Right lung (tissue), 5 donors: ENCODE results near the gene SPINK8. TPM values are rescaled to one million over a fixed set of nuclear protein-coding genes. Genes with fewer than 3 reads are reported as not detected.
"Not testable (repeated sequence)": the region's sequence is repeated elsewhere in the genome, so short reads cannot be mapped to it uniquely, and the experiment has no call there.

Experiments
- DNase-seq, 2 donors: peaks; one replicate each; pipeline ENCODE4 v3.0.0-alpha.2; 2013
- polyA plus RNA-seq, 5 donors: library from polyadenylated mRNA; unstranded; fragments of 120-200 nt; gene quantifications; one replicate each; pipeline versions ENCODE4 v1.2.1 to v1.2.3, GENCODE V29; 2013; ENCODE audit warnings: inconsistent platforms in 1 of 5, low replicate concordance in 1 of 5; ENCODE audit not compliant: insufficient read length in 5 of 5, insufficient read depth in 1 of 5

Gene SPINK8
- polyA plus RNA-seq, 5 donors: not detected

- no peak for DNase-seq
These were observed 52.6 kb downstream of the SPINK8 start for GRCh38 chr3:48280881-48281280.

DNA sequence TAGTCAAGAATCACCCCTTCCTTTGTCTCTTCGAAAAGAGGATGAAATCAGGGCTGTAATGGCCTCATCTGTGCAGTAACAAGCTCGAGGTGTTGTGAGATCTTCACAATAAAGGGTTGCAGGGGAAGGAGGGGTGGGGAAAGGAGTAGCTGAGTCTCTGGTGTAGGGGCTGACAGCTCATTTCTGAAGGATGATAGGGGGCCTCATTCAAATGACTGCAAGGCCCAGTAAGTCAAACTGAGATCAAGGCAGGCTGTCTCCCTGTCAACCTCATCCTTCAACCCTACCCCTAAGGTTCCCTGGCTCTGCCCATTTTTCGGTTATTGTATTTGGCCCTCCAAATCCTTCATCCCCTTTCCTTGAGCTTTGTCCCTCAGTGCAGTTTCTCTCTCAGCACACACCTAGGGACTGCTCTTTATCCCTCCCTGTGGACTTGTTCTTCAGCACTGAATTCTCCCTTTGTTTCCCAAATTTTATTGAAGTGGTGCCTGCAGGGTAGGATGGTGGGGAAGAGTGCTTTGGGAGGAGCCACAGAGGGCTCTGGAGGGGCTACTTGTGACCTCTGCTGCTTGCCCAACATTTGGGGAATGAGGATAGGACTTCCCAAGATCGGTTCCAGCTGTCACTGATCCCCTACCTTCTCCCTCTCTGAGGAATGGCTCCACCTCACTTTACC, 54.4 kb downstream of the SPINK8 start:
- DNase-seq: no peak

DNA sequence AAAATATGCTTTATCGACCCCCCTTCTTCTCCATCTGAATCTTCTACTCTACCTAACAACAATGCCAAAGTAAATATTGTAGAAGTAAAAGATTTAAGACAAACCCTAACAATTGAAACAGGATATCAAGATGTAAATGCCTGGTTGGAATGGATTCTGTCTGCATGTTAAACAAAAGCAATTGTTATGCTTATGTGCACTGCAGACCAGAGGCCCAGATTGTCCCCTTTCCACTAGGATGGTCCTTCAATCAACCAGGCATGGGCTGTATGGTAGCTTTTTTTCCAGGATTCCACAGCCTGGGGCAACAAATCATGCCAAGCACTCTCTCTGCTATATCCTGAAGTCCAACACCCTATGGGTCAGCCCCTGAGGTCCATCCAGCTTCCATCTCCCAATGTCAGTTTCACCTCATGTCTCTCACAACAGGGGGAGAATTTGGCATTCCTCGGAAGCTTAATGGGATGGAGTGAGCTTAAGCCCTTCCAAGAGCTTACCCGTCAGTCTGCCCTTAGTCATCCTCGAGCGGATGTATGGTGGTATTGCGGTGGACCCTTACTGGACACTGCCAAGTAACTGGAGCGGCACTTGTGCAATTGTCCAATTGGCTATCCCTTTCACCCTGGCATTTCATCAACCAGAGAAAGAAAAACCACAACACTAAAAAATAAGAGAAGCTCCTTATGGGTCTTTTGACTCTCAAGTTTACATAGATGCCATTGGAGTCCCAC, 56.4 kb downstream of the SPINK8 start:
- DNase-seq: no peak

- no peak for DNase-seq
These were observed 58.0 kb downstream of the SPINK8 start for GRCh38 chr3:48275287-48276027.

DNA sequence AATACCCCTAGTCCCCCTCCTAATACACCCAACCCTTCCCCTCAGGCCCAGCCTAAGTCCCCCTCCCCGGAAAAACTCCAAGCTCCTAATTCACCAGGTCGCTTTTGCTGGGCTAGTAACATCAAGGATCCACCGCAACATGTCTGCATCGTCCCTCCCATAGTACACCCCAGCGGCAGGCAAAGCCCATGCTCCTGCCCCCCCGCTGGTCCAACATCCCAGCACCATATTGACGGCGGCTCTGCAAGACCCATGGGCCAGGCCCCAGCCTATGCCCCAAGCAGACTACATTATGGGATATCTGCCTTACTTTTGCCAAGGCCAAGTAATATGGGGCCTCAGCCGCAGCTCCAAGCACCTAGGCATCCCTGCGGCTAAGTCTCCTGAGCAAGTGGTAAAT, 59.0 kb downstream of the SPINK8 start:
- no peak for DNase-seq

DNA sequence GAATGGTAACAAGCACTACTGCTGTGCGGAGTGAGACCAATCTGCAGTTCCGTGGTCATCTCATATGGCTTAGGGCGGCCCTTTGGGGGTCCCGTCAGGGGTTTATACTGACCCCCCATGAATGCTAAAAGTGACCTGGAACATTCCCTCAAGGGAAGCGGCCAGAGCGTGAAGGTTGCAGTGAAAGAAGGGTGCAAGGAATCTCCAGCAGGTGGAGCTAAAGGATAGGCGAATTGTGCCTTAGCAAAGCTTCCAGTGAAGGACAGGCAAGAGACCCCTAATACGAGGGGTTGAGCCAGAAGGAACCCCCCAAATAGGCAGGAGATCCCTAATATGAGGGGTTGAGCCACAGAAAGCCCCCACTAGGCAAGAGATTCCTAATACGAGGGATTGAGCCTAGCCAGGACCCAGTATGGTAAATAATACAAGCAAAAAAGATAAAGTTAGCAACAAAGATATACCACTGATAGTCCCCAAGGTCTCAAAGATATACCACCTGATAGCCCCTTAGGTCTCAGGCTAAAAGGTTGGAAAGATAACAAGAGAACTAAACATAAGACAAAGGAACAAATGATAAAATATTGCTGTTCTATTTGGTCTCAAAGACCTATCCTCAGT, 59.8 kb downstream of the SPINK8 start:
- peak; percentile 38 to 61 for DNase-seq

DNA sequence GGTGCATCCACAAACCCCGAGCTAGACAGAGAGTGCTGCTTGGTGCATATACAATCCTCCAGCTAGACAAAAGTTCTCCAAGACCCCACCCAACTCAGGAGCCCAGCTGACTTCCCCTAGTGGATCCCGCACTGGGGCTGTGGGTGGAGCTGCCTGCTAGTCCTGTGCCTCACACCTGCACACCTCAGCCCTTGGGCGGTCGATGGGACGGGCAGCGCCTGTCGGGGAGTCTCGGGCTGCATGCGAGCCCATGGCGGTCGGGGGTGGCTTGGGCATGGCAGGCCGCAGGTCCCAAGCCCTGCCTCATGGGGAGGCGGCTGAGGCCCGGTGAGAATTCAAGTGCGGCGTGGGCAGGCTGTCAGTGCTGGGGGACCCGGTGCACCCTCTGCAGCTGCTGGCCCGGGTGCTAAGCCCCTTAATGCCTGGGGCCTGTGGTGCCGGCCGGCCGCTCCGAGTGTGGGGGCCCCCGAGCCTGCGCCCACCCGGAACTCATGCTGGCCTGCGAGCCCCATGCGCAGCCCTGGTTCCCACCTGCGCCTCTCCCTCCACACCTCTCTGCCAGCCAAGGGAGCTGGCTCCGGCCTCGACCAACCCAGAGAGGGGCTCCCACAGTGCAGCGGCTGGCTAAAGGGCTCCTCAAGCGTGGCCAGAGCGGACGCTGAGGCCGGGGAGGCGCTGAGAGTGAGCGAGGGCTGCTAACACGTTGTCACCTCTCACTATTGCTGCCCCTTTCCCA, 61.5 kb downstream of the SPINK8 start:
- no peak for DNase-seq

- DNase-seq: not testable (repeated sequence)
These were observed 62.2 kb downstream of the SPINK8 start for GRCh38 chr3:48271223-48271622.

DNA sequence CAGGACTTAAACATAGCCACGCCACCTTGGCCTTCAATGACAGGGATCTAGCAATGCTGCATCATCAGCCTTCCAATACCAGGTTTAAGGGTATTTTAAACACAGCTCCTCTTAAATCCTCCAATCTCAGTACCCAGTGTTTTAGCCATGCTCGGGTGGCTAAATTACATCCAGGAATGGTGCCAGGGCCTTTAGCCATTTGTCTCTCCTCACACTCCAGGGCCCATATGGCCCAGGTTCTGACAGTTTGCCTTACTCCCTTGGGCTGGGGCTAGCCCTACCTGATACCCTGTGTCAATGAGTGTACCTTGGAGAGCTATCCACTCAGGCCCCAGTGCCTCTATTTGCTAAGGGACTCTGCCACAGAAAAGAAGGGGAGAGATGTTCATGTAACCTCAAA, 63.2 kb downstream of the SPINK8 start:
- DNase-seq: no peak

GRCh38 chr3:48269592-48269991, 63.9 kb downstream of the SPINK8 start:
- DNase-seq: no peak

- DNase-seq: no peak
These were observed 64.4 kb downstream of the SPINK8 start for GRCh38 chr3:48268936-48269561.

DNA sequence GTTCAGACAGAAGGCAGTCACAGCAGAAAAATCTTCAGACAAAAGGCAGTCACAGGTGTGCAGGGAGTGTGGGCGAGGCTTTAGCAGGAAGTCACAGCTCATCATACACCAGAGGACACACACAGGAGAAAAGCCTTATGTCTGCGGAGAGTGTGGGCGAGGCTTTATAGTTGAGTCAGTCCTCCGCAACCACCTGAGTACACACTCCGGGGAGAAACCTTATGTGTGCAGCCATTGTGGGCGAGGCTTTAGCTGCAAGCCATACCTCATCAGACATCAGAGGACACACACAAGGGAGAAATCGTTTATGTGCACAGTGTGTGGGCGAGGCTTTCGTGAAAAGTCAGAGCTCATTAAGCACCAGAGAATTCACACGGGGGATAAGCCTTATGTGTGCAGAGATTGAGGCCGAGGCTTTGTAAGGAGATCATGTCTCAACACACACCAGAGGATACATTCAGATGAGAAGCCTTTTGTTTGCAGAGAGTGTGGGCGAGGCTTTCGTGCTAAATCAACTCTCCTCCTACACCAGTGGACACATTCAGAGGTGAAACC, 65.0 kb downstream of the SPINK8 start:
- no peak for DNase-seq

DNA sequence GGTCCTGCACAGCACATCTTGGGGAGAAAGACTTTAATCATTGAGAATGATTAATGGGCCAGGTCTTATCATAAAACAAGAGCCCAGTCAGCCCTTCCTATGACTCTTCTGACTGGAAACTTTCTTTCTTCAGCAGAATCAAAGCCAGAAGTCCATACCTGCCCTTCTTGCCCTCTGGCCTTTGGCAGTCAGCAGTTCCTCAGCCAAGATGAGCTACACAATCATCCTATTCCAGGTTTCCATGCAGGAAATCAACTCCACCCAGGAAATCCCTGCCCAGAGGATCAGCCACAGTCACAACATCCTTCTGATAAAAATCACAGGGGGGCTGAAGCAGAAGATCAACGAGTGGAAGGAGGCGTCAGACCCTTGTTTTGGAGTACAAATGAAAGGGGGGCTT, 65.7 kb downstream of the SPINK8 start:
- DNase-seq: no peak

- DNase-seq: no peak
These were observed 74.9 kb downstream of the SPINK8 start for GRCh38 chr3:48258530-48258929.

Other genes starting within 250 kb of the SPINK8 start
- gene CDC25A, start 145.2 kb downstream of the SPINK8 start, polyA plus RNA-seq: 10 to 100 TPM in 1 of 5 donors, 1 to 10 TPM in 4; 6.0 to 10.3 (median 7.5) TPM
- gene CAMP, start 110.2 kb downstream of the SPINK8 start, polyA plus RNA-seq: 1 to 10 TPM in 4 of 5 donors, under 1 TPM in 1; 0.79 to 2.2 (median 1.6) TPM
- 10 to 100 TPM; 12.9 to 20.1 (median 16.9) TPM for gene ZNF589, start 92.6 kb downstream of the SPINK8 start, polyA plus RNA-seq
- 10 to 100 TPM; 23.9 to 33.1 (median 28.4) TPM for gene NME6, start 32.3 kb downstream of the SPINK8 start, polyA plus RNA-seq
- under 1 TPM; 0.29 to 0.46 (median 0.34) TPM for gene FBXW12, start 38.6 kb upstream of the SPINK8 start, polyA plus RNA-seq
- 100 to 1,000 TPM in 3 of 5 donors, 10 to 100 TPM in 2; 77.3 to 119 (median 107) TPM for gene PLXNB1, start 96.4 kb upstream of the SPINK8 start, polyA plus RNA-seq
- 10 to 100 TPM; 14.3 to 16.4 (median 14.7) TPM for gene CCDC51, start 106.5 kb upstream of the SPINK8 start, polyA plus RNA-seq
- 100 to 1,000 TPM; 254 to 310 (median 266) TPM for gene TMA7, start 106.6 kb upstream of the SPINK8 start, polyA plus RNA-seq
- gene ATRIP, start 113.1 kb upstream of the SPINK8 start, polyA plus RNA-seq: 10 to 100 TPM; 10.7 to 14.0 (median 12.8) TPM
- 100 to 1,000 TPM in 3 of 5 donors, 10 to 100 TPM in 2; 88.9 to 126 (median 102) TPM for gene SHISA5, start 170.5 kb upstream of the SPINK8 start, polyA plus RNA-seq
- gene PFKFB4, start 223.1 kb upstream of the SPINK8 start, polyA plus RNA-seq: 10 to 100 TPM in 1 of 5 donors, 1 to 10 TPM in 4; 5.5 to 10.9 (median 7.5) TPM
- gene UCN2, start 230.1 kb upstream of the SPINK8 start, polyA plus RNA-seq: under 1 TPM in 3 of 5 donors, not detected in 2; 0.17 to 0.33 (median 0.22) TPM